Caki2 (cell line): ENCODE data around the gene OSBPL8. TPM values are rescaled to one million over a fixed set of nuclear protein-coding genes. Genes with fewer than 3 reads are reported as not detected.
"Not testable (repeated sequence)": the region's sequence is repeated elsewhere in the genome, so short reads cannot be mapped to it uniquely, and the experiment has no call there.

ENCODE experiments used
- DNase-seq: peaks from one replicate; pipeline ENCODE4 v3.0.0-alpha.2; 2015; ENCODE audit warnings: low read depth
- in situ Hi-C: cut with HindIII; loops from 2 replicates; pipeline ENCODE4 v1.10.0; 2016; ENCODE audit warnings: low sequenced_read_pairs, low pct_unique_long_range_greater_than_20kb, mixed read lengths
- total RNA-seq: library from RNA; depleted of rRNA; stranded (reverse); fragments of >200 nt; shearing (Covaris generic); gene quantifications from 2 replicates; pipeline ENCODE4 v1.2.3, GENCODE V29; 2014; ENCODE audit warnings: low replicate concordance

The OSBPL8 gene
- total RNA-seq, 1 experiment from 2014 or later: 45.1 TPM

DNA sequence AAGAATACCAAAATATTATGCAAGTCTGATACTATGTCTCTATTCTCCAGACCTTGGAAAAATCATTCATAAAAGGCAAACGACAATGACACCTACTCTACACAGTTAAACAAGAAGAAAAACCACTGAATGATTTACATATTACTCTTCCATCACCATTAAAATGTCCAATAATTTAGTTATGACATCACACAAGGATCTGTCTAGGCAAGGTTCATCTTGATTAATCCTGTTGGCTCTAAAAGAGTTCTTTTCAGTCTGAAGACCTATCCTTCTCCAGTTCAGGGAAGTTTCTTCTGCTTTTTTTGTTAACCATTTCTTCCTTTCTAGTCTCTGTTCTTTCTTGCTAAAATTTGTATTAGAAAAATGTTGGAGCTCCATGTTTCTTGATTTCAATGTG, 64.0 kb downstream of the OSBPL8 start:
- in situ Hi-C loops: no loop called here
- no peak for DNase-seq

DNA sequence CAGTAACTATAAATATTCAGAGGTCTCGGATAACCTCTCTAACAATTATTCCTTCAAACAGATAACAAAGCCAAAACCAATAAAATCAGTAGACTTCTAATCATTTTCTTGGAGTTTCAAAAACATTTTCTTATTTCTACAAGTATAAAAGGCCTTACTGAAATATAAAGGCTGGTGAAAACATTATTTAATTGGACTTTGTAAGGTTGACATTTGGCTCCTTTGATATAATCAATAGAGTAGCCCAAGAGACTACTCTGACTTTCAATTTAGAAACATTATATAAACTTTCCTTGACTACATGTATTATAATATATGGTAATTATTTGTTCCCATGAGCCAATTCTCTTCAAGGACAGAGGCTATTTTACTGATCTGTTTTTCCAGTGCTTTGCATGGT, 68.3 kb downstream of the OSBPL8 start:
- no peak for DNase-seq
- in situ Hi-C loops: no loop called here

DNA sequence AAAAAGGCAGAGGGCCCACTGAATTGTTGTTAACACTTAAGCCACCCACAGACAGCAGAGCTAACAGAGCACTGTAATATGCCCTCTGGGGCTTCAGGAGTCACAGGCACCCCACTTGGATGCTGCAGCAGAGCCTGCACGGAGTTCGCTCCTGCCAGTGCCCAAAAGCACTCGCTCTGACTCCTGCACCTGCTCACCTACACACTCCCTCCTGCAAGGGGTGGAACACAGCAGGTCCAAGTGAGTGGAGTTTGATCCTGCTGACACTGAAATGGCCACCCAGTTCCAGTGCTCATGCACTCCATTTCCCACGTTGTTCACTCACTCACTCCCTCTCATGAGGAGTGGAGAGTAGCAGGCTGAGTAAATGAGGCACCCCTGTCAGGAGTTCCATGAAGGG, 68.8 kb downstream of the OSBPL8 start:
- no peak for DNase-seq
- in situ Hi-C loops: no loop called here

DNA sequence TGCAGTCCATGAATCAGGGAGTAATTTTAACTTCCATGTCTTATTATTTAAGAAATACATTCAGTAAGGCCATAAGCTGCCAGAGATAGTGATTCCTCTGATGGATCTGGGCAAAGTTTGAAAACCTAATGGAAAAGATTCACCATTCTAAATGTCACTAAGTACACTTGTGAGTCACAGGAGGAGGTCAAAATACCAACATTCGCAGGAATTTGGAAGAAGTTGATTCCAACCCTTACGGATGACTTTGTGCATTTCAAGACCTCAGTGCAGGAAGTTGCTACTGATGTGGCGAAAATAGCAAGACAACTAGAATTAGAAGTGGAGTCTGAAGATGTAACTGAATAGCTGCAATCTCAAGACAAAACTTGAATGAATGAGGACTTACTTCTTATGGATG, 69.8 kb downstream of the OSBPL8 start:
- DNase-seq: no peak

DNA sequence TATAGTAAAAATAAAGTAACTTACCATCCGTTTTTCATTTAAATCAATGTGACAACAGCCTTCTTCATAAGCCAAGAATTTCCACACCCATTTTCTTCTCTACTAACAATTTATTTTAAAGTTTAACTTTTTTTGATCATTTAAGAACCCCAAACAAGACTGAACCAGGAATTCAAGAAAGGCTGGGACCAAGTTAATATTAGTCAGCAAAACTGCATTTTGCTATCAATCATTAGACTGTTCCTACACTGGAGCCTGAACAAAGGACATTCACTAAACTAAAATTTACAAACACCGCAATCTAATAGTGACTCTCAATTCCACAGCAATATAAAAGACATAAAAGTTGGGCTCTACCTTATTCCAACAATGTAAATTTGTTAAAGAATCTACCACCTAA, 73.6 kb downstream of the OSBPL8 start:
- in situ Hi-C loops: no loop called here
- DNase-seq: no peak

More for the DNA sequence above, 69.8 kb downstream of the OSBPL8 start:
- in situ Hi-C loops: no loop called here

DNA sequence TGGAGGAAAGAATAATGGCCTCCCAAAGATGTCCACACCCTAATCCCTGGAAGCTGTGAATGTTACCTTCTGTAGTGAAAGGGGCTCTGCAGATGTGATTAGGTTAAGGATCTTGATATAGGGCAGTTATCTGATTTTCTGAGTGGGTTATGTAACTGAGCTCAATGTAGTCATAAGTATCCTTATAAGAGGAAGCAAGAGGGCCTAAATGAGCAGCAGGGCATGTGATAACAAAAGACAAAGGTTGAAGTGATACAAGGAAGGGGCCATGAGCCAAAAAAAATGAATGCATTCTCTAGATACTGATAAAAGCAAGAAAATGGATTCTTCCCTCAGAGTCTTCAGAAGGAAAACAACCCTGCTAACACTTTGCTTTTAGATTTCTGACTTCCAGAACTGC, 78.8 kb downstream of the OSBPL8 start:
- DNase-seq: no peak
- in situ Hi-C loops: no loop called here

DNA sequence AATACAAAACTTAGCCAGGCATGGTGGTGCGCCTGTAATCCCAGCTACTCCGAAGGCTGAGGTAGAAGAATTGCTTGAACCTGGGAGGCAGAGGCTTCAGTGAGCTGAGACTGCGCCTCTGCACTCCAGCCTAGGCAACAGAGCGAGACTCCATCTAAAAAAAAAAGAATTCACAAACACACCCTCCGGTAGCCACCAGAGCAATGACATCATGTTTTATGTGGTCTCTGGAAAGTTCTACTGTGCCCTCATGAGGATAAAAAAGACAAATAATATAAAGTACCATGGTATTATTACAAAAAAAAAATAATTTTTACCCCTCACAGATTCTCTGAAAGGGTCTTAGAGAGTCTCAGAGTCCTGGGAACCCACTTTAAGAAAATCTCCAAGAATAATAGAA, 81.5 kb downstream of the OSBPL8 start:
- DNase-seq: no peak
- in situ Hi-C loops: no loop called here

DNA sequence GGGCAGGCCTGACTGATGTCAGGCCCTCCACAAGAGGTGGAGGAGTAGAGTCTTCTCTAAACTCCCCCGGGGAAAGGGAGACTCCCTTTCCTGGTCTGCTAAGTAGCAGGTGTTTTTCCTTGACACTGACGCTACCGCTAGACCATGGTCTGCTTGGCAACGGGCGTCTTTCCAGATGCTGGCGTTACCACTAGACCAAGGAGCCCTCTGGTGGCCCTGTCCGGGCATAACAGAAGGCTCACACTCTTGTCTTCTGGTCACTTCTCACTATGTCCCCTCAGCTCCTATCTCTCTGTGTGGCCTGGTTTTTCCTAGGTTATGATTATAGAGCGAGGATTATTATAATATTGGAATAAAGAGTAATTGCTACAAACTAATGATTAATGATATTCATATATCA, 86.7 kb downstream of the OSBPL8 start:
- not testable (repeated sequence) for DNase-seq

DNA sequence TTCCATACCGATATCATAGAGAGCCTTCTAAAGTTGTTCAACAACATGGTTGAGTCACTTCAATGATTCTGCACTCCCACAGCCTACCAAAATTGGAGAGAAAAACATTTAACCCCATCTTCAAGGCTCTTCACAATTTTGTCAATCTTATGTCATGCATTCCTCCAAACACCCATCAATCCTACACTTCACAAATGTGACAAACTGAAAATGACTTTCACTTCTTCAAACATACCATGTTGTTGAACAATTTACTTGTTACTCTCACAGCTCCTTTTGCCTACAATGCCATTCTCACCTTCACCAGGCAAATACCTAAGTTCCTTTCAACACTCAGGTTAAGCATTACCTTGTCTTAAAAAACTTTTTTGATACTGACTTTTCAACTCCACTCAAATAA, 88.0 kb downstream of the OSBPL8 start:
- in situ Hi-C loops: no loop called here
- no peak for DNase-seq

More for the DNA sequence above, 86.7 kb downstream of the OSBPL8 start:
- in situ Hi-C loops: not testable (repeated sequence)

DNA sequence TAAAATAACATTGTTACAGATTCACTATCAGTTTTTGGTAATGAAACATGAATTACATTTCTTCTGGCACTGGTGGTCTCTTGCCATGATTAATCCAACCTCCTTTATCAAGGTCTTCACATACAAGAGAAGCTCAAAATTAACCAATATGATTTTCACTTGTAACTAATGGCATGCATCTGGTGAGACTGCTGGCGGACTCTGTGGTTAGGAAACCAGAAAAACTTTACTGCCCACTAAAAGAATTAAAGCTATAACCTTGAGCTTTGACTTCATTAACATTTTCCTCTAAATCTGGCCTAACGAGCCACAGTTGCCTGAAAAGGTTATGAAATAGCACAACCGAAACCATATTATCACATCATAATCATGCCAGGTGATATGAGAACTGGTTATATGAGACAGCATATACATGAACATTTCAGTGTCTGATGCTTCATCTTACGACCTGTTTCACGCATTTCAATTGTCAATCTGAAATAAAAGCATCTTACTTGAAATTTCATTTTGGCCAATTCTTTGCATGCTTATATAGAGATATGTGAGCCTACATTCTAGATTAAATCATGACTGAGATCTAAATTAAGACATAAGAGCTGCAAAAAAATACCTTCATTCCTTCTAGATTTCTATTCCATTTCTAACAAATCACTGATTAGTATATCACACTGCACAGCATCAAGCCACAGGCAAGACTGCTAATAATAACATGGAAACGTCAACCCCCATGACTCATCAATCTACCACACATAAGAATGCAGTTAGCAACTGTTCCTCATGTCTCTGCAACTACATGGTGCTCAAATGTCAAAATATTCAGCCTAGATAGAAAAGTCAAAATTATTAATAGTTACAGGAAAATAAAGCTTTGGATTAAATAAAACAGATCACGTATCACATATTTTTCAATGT, 89.3 kb downstream of the OSBPL8 start:
- DNase-seq: peak; percentile 59
- in situ Hi-C loops: no loop called here

DNA sequence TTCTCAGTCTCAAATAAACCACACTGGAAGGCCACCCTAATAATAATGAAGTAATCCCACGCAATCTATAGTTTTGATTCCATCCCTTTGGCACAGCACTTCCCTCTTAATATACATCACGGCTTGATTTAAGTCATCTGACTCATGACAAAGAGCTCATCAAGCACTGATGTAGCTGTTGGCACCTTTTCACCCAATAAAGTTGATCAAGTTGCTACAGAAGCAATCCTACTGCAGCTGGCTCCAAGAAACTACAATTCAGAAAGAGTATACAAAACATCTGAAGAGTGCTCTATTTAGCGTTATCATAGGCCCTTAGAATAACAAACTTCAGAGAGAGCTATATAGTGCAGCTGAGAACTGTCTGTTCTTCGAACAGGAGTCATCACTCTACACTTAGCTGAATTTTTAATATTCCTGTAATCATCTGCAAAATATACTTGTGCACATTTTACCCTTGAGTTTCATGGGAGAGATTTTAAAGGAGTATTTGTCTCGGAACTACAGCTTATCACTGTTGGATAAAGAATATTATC, 94.9 kb downstream of the OSBPL8 start:
- DNase-seq: no peak
- in situ Hi-C loops: no loop called here

DNA sequence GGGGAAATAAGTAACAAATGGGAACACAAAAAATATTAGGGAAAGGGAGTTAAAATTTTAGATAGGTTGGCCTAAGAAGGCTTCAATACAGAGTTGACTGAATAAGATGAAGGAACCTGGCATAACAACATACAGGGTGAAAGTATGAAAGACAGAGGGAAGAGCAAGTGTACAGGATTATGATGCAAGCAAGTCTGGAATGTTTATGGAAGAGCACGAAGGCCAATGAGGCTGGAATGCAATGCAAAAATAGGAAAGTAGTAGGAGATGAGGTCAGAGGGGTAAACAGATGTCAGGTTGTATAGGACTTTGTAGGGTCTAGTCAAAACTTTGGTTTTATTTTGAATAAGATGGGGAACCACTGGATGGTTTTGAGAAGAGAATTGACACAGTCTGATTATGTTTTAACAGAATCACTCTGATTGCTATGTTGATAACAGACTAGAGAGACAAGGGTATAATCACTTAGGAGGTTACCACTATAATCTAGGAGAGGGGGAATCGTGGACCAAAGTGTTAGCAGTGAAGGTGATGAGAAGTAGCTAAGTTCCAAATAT, 96.8 kb downstream of the OSBPL8 start:
- in situ Hi-C loops: no loop called here
- no peak for DNase-seq

DNA sequence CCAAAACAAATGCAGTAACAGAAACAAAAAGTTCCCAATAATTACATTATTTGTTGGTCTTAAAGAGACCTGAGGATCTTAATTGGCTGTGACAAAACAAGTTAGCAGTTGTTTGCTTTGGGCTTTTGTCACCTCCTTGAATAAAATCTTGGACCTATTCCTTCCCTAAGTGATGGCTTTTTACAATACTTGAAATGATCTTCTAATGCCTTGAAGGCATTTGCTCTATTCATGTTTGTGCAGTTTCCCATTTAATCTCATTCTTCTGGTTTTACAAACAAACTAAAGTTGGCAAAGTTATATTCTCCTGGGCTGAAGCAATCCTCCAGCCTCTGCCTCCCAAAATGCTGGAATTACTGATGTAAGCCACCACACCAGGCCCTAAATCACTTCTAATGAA, 98.8 kb downstream of the OSBPL8 start:
- in situ Hi-C loops: no loop called here
- no peak for DNase-seq

DNA sequence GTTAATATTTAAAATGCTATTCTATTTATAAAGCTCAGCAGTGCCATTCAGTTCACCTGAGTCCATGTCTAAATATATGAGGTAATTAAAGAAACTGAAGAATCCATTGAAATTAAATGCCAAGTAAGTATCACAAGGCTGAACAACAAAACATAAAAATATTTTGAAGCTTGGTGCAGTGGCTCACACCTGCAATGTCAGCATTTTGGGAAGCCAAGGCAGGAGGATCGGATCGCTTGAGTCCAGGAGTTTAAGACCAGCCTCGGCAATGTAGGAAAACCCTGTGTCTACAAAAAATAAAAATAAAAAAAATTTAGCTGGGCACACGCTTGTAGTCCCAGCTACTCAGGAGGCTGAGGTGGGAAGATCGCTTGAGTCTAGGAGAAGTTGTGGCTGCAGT, 101.8 kb downstream of the OSBPL8 start:
- in situ Hi-C loops: no loop called here
- DNase-seq: no peak

DNA sequence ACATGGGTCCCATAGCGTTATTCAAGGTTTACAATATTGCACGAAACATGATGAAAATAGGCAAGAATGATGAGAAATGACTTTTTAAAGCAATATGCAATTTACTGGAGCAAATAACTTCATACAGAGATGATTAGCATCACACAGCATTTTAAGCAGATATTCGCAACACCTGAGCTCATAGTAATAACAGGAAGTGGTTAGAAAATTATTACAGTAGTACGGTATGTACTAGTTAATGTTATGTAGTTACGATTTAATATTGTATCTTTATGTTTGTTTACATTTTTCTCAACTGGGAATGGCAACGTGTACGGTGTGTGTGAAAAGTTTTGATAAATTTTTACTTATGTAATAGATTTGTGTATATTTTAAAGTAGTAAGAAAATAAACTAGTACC, 102.6 kb downstream of the OSBPL8 start:
- in situ Hi-C loops: no loop called here

DNA sequence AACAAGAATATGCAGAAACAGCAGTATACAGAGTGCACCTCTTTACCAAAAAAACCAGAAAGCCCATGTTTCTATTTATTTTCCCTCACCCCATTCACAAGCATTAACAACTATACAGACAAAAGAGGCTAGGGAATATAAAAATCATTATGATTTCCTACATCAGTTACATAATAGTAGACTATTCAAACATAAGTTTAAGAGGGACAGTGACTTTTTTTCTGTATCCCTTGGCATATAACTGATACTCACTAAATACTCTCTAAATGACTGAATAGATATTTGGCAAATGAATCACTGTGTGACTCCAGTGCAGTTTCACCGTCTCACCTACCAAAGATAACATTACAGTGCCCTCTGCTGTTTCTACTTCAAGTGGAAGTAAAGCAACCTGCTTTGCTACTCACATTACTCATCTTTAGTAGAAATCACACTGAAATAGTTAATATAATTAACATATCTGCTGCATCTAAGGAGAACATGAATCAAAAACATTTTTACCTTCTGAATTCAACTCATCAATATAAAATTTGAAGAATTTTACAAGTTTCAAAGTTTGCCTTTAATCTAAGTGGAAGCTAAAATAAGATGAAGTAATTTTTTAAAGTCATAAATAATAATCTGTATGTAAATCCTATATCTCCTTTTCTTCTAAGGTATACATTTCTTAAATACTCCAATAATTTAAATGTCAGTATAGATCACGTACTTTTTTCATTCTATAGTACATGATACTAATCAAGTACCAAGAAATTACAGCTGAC, 103.8 kb downstream of the OSBPL8 start:
- peak; percentile 83 for DNase-seq
- in situ Hi-C loops: no loop called here

More for the DNA sequence above, 102.6 kb downstream of the OSBPL8 start:
- no peak for DNase-seq

DNA sequence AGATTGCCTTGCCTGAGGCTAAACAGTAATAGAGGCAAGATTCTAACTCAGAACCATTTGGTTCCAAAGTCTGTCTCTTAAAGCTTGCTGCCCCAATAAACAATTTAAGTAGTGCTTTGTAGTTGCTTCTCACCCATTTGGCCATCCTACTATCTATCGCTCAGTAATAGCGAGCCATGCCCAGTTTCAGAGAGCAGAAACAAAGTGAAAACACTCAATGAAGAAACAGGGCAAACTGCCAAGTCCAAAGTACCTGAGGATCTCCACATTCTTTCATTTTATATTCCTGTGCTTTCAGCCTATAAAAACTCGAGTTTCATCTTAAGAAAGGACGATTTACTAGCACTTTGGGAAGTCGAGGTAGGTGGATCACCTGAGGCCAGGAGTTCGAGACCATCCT, 108.0 kb downstream of the OSBPL8 start:
- no peak for DNase-seq
- in situ Hi-C loops: no loop called here

DNA sequence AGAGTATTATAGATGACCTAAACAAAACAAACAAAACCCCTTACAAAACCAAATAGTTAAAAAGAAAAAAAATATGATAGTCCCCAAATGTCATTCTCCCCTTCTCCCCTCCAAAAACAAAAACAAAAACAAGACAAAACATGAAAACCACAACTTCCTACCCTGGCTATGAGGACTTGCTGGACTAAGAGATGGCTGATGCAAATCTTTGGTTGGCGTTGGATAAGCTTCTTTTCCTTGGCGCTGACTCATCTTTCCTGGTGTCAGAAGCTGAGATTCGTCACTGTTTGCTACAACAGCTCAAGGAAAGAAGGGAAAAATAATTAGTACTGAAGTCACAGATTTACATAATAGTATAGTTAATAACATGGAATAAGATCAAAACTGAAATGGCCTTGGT, 108.9 kb downstream of the OSBPL8 start:
- DNase-seq: peak; percentile 79
- in situ Hi-C loops: no loop called here

DNA sequence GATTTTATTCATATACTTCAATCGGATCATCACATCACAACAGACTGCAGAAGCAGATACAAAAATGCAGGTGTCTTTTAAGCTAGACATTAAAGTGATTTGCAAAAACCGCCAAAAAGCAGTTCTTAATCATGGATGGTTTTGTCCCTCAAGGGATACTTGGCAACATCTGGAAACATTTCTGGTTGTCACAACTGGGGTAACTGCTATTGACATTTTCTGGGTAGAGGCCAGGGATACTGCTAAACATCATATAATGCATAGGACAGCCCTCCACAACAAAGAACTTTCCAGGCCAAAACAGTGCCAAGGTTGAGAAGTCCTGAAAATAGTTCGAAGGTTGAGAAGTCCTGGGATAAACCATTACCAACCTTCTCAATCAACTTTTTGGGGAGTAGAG, 109.6 kb downstream of the OSBPL8 start:
- in situ Hi-C loops: no loop called here
- no peak for DNase-seq
